Embryonic facial prominence (tissue), 1 donor: ENCODE data around the gene PIEZO1.
"Not testable (repeated sequence)": the region's sequence is repeated elsewhere in the genome, so short reads cannot be mapped to it uniquely, and the experiment has no call there.

ENCODE experiments used
- DNase-seq: peaks from one replicate; pipeline ENCODE4 v3.0.0-alpha.2; 2016; ENCODE audit errors: extremely low spot score

PIEZO1 gene

DNA sequence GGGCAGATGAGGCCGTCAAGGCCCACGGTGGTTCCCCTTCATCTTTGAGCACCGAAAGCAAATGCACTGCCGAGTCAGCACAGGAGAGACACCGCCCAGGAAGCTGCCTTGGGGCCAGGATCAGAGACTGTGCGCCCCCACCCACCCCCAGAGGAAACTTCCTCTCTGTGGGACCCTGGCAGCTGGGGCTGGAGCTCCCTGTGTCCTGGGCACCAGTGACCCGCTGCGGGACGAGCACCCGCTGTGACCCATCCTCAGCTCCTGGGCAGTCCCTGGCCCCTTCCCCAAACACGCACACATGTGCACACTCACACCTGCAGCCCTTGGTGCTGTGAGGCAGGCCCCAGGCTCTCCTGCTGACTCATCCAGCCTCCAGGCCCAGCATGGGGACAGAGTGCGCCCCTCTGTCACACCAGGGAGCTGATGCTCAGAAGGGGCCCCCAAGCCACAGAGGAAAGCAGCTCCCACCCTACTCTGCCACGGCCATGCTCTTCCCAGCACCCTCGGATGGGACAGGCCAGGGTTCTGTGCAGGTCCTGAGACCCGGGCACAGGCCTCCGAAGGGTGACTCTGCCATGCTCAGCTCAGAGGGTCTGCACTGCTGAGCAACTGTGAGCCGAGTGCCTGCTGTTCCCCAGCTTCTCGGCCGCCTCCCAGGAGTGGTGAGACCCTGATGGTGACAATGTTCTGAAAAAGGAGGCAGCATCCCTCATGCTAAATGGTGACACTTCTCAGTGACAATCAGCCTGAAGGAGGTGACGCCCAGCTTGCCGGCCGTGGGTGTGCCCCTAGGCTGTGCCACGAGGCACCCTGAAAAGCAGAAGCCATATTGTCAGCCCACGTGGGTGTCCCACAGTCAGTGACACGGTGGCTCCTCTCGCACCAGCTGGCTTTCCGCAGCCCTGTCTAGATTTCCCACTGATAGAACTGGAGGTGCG is 3.6 kb downstream of the PIEZO1 start:
- DNase-seq = no peak

- DNase-seq = no peak
Observed at GRCh38 chr16:88780142-88781062, 4.6 kb downstream of the PIEZO1 start.

- no peak for DNase-seq
Observed at GRCh38 chr16:88779406-88780141, 5.4 kb downstream of the PIEZO1 start.

DNA sequence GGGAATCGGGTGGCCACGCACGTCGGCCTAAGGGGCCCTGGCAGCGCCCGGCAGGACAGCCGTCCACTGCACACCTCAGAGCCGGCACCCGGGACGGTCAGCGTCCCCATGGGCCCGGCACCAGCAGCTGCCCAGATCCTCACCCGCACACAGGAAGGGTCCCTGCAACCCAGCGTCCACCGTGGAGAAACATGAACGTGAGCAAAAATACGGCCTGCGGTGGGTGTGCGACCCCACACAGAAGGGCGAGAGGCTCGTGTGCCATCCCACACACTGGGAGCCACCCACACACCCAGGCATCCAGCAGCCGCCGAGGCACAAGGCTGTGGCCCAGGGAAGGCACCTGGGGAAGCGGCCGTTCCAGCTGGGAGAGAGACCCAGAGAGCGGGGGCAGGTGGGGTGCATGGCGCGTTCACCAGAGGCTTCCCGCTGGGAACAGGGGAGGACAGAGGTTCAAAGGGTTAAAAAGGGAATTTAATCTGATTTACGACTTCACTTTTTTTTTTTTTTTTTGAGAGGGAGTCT is 6.4 kb downstream of the PIEZO1 start:
- DNase-seq = no peak

- DNase-seq = no peak
Observed at GRCh38 chr16:88778271-88778525, 6.8 kb downstream of the PIEZO1 start.

GRCh38 chr16:88777471-88778270 is 7.3 kb downstream of the PIEZO1 start:
- no peak for DNase-seq

DNA sequence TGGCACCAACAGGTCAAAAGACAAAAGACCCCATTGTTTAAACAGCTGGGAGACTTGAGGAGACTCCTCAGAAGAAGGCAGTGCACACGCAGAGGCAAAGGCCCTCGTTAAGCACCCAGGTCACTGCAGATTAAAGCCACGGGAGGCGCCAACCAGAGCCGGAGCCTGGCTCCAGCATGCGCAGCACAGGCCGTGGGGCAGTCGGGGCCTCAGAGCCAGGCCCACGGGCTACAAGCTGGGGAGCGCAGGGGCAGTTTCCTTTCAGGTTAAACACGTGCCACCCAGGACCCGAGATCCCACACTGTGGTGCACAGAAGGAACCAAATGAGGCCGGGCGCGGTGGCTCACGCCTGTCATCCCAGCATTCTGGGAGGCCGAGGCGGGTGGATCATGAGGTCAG is 9.2 kb downstream of the PIEZO1 start:
- no peak for DNase-seq

DNA sequence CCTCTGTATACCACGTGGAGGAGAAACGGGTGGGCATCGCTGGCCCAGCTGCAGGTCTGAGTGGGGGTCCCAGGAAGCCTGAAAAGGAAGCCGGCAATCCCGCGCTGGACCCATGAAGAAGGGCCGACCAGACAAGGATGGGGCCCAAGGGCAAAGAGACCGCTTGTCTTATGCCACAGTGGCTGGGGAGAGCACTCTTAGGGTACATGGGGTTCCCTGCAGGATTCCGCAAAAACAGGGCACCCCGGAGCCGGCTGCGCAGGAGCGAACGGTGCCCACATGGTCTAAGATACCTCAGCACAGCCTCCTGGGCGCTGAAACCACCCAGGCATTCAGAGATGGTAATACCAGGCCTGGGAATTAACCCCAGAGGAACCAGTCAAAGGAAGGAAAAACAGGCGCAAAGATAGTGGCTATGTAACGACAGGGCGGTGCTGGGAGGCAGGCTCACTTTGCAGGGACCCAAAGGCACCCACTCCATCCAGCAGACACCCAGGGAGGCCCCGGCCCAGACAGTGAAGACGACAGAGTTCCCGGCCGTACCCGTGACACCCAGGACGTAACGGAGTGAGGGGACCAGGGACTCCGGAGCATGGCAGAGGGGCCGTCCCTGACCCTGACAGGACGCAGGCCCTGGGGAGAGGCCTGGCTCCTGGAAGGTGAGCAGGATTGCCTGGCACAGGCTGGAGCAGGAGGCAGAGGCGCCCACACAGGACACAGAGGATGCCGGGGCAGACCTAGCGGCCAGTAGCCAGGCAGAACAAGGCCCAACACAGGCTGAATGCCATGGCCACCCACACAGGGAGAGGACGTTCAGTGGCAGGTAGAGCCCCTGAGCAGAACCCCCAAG is 10.3 kb downstream of the PIEZO1 start:
- DNase-seq = no peak

DNA sequence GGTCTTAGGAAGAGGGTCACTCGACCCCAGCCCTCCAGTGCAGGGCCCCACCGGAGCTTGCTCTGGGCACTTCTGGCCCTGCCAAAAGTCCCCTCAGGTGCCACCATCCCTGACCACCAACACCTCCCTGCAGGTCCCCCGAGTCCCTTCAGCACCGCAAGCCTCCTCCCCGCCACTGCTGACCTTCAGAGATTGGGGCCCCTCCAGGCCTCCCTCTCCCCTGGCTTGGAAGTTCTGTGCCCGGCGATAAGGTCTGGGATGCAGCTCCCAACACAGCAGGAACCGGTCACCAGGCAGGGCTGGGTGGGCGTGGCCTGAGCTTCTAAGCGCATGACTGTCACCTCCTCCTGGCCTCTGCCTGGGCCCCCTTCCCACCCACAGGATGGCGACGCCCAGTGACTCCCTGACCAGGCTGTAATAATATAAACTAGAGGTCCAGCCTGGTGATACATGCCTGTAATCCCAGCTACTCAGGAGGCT is 11.2 kb downstream of the PIEZO1 start:
- no peak for DNase-seq

GRCh38 chr16:88772871-88773811 is 11.9 kb downstream of the PIEZO1 start:
- no peak for DNase-seq

GRCh38 chr16:88771781-88772180 is 13.2 kb downstream of the PIEZO1 start:
- not testable (repeated sequence) for DNase-seq

DNA sequence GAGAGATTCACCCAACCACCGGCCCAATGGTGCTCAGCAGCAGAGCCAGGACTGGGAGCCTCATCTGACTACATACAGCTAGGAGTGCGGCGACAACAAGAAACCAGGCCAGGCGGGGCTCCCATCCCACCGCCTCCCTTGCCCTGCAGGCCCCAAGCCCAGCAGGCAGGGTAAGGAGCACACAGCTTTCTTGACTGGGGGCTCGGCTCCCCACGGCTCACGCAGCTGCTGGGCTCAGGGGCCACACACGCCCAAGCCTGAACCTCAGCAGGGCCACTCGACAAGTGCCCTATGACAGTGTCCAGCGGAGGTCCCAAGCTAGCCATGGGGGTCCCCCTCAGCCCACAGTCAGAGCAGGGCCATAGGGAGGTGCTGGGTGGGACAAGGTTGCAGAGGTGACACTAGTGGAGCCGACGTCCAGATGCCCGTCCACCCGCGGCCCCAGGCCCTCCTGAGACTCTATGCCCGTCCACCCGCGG is 13.7 kb downstream of the PIEZO1 start:
- no peak for DNase-seq

DNA sequence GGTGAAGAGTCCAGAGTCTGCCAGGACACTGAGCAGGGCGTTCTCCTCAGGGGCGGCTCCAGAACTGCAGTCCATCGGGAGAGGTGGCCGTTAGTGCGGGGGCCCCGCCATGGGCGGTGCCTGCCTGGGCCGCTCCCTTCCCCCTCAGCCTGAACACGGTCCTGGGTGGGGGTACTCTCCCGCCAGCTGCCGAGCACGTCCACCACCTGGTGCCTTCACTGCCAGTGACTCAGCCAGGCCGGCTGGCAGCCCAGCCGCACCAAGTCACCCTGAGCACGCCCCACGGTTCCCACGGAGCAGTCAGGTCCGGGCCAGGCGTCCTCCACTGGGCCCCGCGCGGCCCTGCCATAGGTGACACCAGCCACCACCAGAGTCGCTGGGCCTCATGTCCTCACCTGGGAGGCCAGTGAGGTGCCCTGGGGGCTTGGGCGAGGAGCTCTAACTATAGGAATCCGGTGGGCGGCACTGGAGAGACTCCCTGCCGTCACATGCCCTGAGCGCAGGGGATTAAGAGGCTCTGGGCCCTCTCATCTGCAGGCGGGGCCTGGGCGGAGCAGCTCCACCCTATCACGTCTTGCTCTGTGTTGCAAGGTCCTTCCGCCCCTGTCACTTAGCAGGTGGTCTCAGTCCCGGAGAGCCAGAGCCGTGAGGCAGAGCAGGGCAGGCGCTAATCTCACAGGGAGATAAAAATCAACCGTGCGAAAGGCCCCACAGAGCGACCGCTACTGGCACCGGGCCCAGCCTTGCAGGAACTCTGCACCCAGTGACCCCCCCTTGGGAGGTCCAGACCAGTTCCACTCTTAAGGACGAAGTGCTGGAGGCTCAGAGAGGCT is 14.3 kb downstream of the PIEZO1 start:
- DNase-seq = no peak

GRCh38 chr16:88769617-88770460 is 15.2 kb downstream of the PIEZO1 start:
- no peak for DNase-seq

DNA sequence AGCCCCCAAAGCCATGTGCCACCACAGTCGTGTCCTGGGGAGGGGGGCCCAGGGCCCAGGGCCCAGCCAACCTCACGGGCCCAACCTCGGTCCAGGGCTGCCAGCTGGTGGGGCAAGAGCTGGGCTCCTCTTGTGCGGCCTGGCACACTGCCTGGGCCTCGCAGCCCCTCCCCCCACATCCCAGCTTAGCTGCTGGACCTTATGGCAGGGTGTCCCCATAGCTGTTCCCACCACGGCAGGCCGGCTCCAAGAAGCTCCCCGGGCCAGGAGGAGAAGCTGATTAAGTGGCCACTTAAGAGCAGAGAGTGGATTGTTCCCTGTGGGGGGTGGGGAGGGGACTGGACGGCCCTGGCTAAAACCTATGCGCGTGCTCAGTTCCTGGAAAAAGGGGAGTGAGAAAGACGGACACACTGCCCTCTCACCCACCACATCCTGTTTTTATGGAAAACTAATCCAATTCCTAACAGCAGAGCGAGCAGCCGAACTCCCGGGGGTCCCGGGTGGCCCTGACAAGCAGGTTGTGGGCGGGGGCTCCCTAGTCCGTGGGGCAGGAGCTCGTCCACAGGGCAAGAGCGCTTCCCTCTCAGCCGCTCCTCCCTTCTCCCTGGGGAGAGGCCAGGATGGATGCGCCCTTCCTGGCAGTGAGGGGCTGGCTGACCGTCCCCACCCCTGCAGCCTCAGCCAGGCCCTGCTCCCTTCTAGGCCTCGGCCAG is 16.8 kb downstream of the PIEZO1 start:
- no peak for DNase-seq

DNA sequence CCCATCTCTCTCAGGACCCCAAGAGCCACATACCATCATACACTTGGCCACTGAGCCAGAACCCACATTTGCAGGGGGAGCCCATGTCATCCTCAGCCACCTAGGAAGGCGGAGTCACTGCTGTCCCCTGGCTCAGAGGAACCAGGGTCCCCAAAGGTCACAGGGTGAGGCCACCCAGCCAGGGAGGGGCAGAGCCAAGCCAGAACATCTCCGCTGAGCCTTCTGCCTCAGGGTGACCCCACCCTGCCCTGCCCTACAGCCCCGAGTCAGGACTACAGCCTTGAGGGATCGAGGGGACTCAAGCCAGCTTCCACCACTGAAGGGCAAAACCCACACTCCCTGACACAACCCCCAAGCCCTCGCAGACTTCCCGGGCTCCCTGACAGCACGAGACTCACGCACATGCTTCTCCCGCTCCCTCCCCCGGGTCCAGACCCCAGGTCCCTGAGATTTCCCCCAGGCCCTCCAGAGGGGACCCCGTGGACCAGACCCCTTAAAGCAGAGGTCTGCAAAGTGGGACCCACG is 17.4 kb downstream of the PIEZO1 start:
- DNase-seq = no peak
